ENCODE data around the gene MAB21L4.

MAB21L4 gene

DNA sequence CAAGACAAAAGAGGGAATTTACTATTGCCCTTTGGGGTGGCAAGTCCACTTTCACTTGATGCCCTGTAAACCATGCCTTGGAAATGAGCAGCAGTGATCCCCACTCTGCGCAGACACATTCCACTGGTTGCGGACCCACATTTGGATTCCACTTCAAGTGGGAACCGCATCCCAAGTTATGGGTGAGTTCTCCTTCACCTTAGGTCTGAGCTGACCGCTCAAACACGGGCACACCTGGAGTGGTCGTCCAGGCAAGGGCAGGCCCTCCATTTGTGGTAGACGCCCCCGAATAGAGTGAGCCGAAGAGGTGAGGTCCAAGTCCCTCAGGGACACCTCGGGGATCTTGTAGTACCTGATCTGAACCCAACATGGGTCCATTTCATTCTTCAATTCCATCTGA lies 37.1 kb downstream of the MAB21L4 start:
- TF ChIP-seq, protein P1, sequence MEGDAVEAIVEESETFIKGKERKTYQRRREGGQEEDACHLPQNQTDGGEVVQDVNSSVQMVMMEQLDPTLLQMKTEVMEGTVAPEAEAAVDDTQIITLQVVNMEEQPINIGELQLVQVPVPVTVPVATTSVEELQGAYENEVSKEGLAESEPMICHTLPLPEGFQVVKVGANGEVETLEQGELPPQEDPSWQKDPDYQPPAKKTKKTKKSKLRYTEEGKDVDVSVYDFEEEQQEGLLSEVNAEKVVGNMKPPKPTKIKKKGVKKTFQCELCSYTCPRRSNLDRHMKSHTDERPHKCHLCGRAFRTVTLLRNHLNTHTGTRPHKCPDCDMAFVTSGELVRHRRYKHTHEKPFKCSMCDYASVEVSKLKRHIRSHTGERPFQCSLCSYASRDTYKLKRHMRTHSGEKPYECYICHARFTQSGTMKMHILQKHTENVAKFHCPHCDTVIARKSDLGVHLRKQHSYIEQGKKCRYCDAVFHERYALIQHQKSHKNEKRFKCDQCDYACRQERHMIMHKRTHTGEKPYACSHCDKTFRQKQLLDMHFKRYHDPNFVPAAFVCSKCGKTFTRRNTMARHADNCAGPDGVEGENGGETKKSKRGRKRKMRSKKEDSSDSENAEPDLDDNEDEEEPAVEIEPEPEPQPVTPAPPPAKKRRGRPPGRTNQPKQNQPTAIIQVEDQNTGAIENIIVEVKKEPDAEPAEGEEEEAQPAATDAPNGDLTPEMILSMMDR (IDR thresholded peaks at IDR 0.05; ENCODE audit: low read depth, low read length, missing control alignments): no peak
- no peak overlapping the region for H3K4me3 ChIP-seq (ENCODE audit: low read depth, low read length)
- DNase-seq (ENCODE audit: low read depth): no peak

DNA sequence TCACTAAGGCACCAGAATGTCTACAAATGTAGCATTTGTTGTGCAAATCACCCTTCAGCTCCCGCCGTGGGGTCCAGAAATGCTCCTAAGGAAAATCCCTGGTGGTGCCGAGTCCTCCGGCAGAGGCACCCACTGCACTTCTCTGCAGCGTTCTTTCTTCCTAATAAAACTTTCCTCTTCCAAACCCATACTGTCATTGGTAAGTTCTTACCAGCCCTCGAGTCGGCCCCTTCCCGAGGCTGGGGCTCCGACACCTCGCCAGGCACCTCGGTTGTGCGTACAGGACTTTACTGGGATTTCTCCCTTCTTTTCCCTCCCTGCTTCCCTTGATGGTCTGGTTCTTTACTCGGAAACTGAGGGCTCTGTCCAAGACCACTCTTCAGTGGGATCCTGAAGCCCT lies 37.6 kb downstream of the MAB21L4 start:
- DNase-seq (ENCODE audit: low read depth): no peak
- TF ChIP-seq, protein P1 (IDR thresholded peaks at IDR 0.05; ENCODE audit: low read depth, low read length, missing control alignments): no peak

DNA sequence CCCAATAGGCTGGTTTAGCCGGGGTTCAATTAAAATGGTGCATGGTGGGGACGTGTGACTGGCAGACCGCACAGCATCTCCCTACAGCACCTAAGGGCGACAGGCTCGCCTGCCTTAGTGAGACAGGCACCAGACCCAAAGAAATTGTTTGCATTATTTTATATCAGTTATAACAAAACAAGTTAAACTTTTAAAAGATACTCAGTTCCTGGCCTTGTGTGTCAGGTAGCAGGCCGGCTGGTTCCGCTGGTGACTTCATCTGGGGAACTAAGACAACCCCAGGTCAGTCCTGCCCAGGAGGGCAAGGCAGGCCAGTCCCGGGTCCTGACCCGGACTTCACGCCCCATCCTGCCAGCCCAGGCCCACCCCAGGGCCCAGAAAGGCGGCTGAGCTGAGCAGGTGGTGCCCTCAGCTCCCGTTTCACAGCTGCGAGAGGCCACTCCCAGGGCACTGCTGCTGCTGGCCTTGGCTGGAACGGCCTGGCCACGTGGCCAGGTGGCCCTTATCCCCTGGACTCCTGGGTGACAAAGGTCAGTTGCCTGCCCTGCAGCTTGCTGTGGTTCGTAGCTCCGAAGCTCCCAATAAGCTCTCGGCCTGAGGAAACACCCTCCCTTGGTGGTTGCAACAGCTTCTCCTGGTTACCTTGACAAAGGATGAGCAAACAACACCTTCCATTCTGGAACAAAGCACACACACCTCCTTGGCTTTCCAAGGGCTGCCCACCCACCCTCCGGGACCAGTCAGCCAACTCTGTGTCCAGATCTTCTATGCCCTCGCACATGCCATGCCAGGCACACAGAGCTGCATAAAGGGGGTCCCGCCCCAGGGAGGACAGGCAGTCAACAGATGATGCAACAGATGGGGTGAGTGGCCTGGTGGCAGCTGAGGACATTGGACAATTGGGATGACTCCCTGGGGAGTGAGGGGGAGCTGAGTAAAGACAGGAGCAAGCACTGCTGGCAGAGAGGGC lies 38.6 kb downstream of the MAB21L4 start:
- no peak for DNase-seq (ENCODE audit: low read depth)
- H3K4me3 ChIP-seq (ENCODE audit: low read depth, low read length): no peak overlapping the region
- TF ChIP-seq, protein P1 (IDR thresholded peaks at IDR 0.05; ENCODE audit: low read depth, low read length, missing control alignments): no peak

More for the DNA sequence above, 37.6 kb downstream of the MAB21L4 start:
- no peak overlapping the region for H3K4me3 ChIP-seq (ENCODE audit: low read depth, low read length)

DNA sequence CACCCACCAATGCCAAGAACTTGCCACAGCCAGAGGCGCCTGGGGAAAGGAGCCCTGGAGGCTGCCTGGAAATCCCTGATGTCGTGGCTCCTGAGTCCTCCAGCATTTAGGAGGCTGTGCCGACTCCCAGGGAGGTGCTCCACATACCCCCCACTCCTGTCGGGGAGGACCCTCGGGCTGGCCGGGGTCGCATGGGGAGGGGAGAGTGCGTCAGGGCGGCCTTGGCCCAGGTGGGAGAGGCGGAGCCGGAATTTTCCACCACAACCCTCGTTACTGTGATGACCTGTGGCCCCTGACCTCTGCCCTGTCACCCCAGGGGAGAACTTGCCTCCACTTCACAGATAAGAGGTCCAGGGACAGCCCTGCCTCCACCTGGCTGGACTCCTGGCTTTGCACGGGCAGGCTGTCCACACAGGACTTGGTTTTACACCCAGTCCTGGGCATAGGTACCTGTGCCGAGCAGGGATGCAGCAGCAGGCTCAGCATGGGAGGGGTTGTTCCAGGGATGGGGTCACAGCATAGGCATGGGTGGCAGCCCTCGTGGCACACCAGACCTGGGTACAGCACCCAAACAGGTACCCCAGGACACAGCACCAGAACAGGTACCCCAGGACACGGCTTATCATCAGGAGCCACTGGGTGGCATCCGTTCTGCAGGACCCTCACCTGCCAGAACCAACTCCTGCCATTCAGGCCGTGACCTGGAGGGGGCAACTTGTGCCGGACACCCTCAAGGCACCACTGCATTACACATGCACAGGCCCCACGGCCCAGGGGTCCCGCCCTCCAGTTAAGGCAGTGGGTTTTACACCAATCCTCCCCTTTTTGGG lies 39.6 kb downstream of the MAB21L4 start:
- DNase-seq (ENCODE audit: low read depth): no peak
- TF ChIP-seq, protein P1 (IDR thresholded peaks at IDR 0.05; ENCODE audit: low read depth, low read length, missing control alignments): peak; percentile 46
- no peak overlapping the region for H3K4me3 ChIP-seq (ENCODE audit: low read depth, low read length)

DNA sequence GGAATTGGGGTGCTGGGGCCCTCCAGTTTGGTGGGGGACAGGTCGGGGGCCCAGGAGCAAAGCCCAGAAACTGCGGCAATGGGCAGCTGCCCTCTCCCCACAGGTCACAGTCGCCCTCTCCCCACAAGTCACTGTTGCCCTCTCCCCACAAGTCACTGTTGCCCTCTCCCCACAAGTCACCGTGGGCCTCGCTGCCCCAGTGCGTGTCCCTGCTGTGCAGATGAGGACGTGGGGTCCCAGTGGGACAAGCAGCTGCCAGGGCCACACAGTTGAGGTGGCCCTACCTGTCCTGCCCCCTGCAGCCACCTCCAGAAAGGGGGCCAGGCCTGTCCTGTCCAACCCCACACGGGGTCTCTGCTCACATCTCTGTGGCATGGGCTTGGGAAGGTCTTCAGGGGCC lies 40.3 kb downstream of the MAB21L4 start:
- DNase-seq (ENCODE audit: low read depth): no peak
- TF ChIP-seq, protein P1 (IDR thresholded peaks at IDR 0.05; ENCODE audit: low read depth, low read length, missing control alignments): no peak
- no peak overlapping the region for H3K4me3 ChIP-seq (ENCODE audit: low read depth, low read length)

DNA sequence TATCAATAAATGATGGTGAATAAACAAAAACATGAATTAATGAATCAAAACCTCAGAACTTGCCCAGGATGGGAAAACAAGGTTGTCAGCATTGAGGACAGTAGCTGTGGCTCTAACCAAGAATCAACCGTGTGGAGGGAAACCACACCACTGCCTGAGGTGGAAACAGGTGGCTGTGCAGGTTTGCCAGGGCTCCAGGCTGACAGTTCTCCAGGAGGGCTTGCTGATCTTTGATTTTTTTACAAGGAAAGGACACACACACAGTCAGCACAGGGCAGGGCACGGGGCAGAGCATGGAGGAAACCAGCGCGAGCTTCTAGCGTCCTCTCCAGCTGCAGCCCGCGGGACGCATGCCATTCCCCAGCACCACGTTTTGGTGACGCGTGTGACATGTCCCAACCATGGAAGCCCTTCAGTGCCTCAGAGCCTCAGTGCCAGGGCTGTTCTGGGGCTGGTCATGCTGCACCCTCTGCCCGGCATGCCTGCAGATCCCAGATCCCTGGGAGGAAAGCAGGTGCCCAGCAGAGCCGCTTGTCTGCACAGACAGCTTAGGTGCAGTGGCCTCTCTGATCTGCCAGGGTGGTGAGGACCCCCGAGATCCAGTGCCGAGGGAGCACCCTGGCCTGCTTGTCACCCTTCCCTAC lies 43.2 kb downstream of the MAB21L4 start:
- DNase-seq (ENCODE audit: low read depth): no peak
- no peak overlapping the region for H3K4me3 ChIP-seq (ENCODE audit: low read depth, low read length)
- TF ChIP-seq, protein P1 (IDR thresholded peaks at IDR 0.05; ENCODE audit: low read depth, low read length, missing control alignments): no peak
